ENCODE results near the gene VWF. TPM values are rescaled to one million over a fixed set of nuclear protein-coding genes. Genes with fewer than 3 reads are reported as not detected.

The VWF gene
- total and polyA plus RNA-seq, 2 of the 4 experiments (the other 2 are of a cell fraction), result under 0.01 to 0.09 TPM

GRCh38 chr12:6143303-6143675 lies 18.8 kb upstream of the VWF start:
- no TSS peak for BruUV-seq (replicated peaks)
- WGBS, 2 experiments (ENCODE audit: extremely low coverage in 2 of 2, insufficient read length in 1 of 2), result no CpG with 5 or more reads among the region's 4 CpGs
- dilution Hi-C loops (cut with HindIII; ENCODE audit: low sequenced_read_pairs, unreplicated experiment), result no loop called here

More at GRCh38 chr12:6143303-6143675, 18.8 kb upstream of the VWF start:
- Histone ChIP-seq H4K8ac (ENCODE audit: low read depth in 2 of 2, low read length in 2 of 2) (no peak overlapping the region), H2BK5ac (ENCODE audit: low read depth, low read length, poor library complexity, severe bottlenecking) (no peak overlapping the region), H3K23ac (ENCODE audit: low read depth, low read length) (no peak overlapping the region), H2BK15ac (ENCODE audit: low read depth, low read length) (no peak overlapping the region), H3K14ac (replicated peaks; ENCODE audit: low read depth, low read length) (no peak overlapping the region), H3K27me3 (ENCODE audit: control insufficient read depth, insufficient read depth, low read length) (no peaks in the 10 kb centered on the region), H4K5ac (ENCODE audit: low read depth, low read length) (no peak overlapping the region), H3K27ac (ENCODE audit: insufficient read depth, low read length) (no peak overlapping the region), H3K4me3 (ENCODE audit: insufficient read depth, low read depth, low read length) (no peak overlapping the region), H3K9ac (ENCODE audit: low read depth, low read length) (no peak overlapping the region), H3K4me1 (ENCODE audit: control insufficient read depth, insufficient read depth, low read length) (peaks cover 10% of the 10 kb centered on the region), H3K18ac (ENCODE audit: low read depth, low read length) (no peak overlapping the region), H3K9me3 (ENCODE audit: control insufficient read depth, insufficient read depth, low read length) (no peaks in the 10 kb centered on the region), H3K79me1 (ENCODE audit: low read depth in 1 of 2, low read length in 2 of 2) (no peaks in the 10 kb centered on the region), H2BK120ac (ENCODE audit: low read depth, low read length) (no peak overlapping the region), H4K20me1 (ENCODE audit: insufficient read depth, low read length) (no peaks in the 10 kb centered on the region), H3K9me1 (ENCODE audit: insufficient read depth, low read length) (peaks cover 7% of the 10 kb centered on the region), H4K91ac (ENCODE audit: insufficient read depth, low read depth, low read length) (no peak overlapping the region), H3K4me2 (ENCODE audit: low read depth, low read length) (no peak overlapping the region), H3K56ac (ENCODE audit: extremely low read depth, insufficient read depth, low read length) (no peak overlapping the region), H2AFZ (replicated peaks; ENCODE audit: low read length, poor library complexity) (no peak overlapping the region), H3K36me3 (ENCODE audit: control insufficient read depth, insufficient read depth, low read length) (no peaks in the 10 kb centered on the region), H2AK5ac (ENCODE audit: low read depth, low read length) (no peak overlapping the region), H2BK20ac (ENCODE audit: low read depth, low read length) (no peak overlapping the region), H2AK9ac (replicated peaks; ENCODE audit: low read depth, low read length, poor library complexity) (no peak overlapping the region), H3K4ac (ENCODE audit: low read depth, low read length) (no peak overlapping the region)
- ChIA-PET POLR2A (ENCODE audit: unreplicated experiment) (no interaction called here), CTCF (no interaction called here)
- TF ChIP-seq, protein P1, sequence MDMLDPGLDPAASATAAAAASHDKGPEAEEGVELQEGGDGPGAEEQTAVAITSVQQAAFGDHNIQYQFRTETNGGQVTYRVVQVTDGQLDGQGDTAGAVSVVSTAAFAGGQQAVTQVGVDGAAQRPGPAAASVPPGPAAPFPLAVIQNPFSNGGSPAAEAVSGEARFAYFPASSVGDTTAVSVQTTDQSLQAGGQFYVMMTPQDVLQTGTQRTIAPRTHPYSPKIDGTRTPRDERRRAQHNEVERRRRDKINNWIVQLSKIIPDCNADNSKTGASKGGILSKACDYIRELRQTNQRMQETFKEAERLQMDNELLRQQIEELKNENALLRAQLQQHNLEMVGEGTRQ (IDR thresholded peaks at IDR 0.05; ENCODE audit: low read depth, low read length), result no peak
- no peak for TF ChIP-seq CTCF (conservative IDR thresholded peaks at IDR 0.05; ENCODE audit: low read depth, low read length)
- TF ChIP-seq SMC3 (IDR thresholded peaks at IDR 0.05; ENCODE audit: low read depth, low read length), result no peak
- TF ChIP-seq FOS (IDR thresholded peaks at IDR 0.05; ENCODE audit: low read depth, low read length), result no peak
- no peak for TF ChIP-seq NFE2L2 (IDR thresholded peaks at IDR 0.05; ENCODE audit: low read depth, low read length)
- no peak for TF ChIP-seq MAZ (IDR thresholded peaks at IDR 0.05; ENCODE audit: borderline replicate concordance, low read depth, low read length)
- TF ChIP-seq CHD1 (IDR thresholded peaks at IDR 0.05; ENCODE audit: low read depth, low read length), result no peak
- TF ChIP-seq BHLHE40 (IDR thresholded peaks at IDR 0.05; ENCODE audit: low read depth, low read length), result no peak
- TF ChIP-seq RCOR1 (IDR thresholded peaks at IDR 0.05; ENCODE audit: insufficient replicate concordance, low read length), result no peak
- TF ChIP-seq MXI1 (IDR thresholded peaks at IDR 0.05; ENCODE audit: borderline replicate concordance, low read depth, low read length), result no peak
- TF ChIP-seq RAD21 (IDR thresholded peaks at IDR 0.05; ENCODE audit: low read length), result no peak
- no peak for TF ChIP-seq RFX5 (IDR thresholded peaks at IDR 0.05; ENCODE audit: low read depth, low read length)
- TF ChIP-seq, protein P2, sequence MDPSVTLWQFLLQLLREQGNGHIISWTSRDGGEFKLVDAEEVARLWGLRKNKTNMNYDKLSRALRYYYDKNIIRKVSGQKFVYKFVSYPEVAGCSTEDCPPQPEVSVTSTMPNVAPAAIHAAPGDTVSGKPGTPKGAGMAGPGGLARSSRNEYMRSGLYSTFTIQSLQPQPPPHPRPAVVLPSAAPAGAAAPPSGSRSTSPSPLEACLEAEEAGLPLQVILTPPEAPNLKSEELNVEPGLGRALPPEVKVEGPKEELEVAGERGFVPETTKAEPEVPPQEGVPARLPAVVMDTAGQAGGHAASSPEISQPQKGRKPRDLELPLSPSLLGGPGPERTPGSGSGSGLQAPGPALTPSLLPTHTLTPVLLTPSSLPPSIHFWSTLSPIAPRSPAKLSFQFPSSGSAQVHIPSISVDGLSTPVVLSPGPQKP (IDR thresholded peaks at IDR 0.05; ENCODE audit: borderline replicate concordance, low read depth, low read length), result no peak
- no peak for TF ChIP-seq POLR2A (IDR thresholded peaks at IDR 0.05; ENCODE audit: low read depth, low read length)
- no peak for TF ChIP-seq MAFK (IDR thresholded peaks at IDR 0.05; ENCODE audit: low read depth, low read length)
- no peak for TF ChIP-seq CEBPB (IDR thresholded peaks at IDR 0.05; ENCODE audit: low read depth, low read length)
- in situ Hi-C loops (cut with MboI; ENCODE audit: low sequenced_read_pairs) (no loop called here), intact Hi-C loops (cut with micrococcal nuclease) (no loop called here)
- ATAC-seq (ENCODE audit: low read depth) (no peak), DNase-seq (no peak)

Data from IMR-90 (cell line).